ENCODE measurements around the gene SMCO2.

SMCO2 gene

GRCh38 chr12:27502021-27502435 lies 55.5 kb downstream of the SMCO2 start:
- peak; percentile 79 for DNase-seq

- DNase-seq, result no peak
Observed at GRCh38 chr12:27504507-27504906, 58.0 kb downstream of the SMCO2 start.

GRCh38 chr12:27505109-27505508 lies 58.6 kb downstream of the SMCO2 start:
- no peak for DNase-seq

GRCh38 chr12:27505761-27506160 lies 59.2 kb downstream of the SMCO2 start:
- DNase-seq, result no peak

GRCh38 chr12:27506645-27507189 lies 60.2 kb downstream of the SMCO2 start:
- DNase-seq, result no peak

- DNase-seq, result no peak
Observed at GRCh38 chr12:27508736-27509431, 62.3 kb downstream of the SMCO2 start.

- no peak for DNase-seq
Observed at GRCh38 chr12:27511031-27511722, 64.6 kb downstream of the SMCO2 start.

GRCh38 chr12:27511723-27512045 lies 65.1 kb downstream of the SMCO2 start:
- no peak for DNase-seq

GRCh38 chr12:27513155-27513824 lies 66.8 kb downstream of the SMCO2 start:
- DNase-seq, result no peak

GRCh38 chr12:27515671-27516070 lies 69.1 kb downstream of the SMCO2 start:
- no peak for DNase-seq

GRCh38 chr12:27516625-27517024 lies 70.1 kb downstream of the SMCO2 start:
- DNase-seq, result no peak

GRCh38 chr12:27517546-27517945 lies 71.0 kb downstream of the SMCO2 start:
- DNase-seq, result no peak

GRCh38 chr12:27517961-27518665 lies 71.6 kb downstream of the SMCO2 start:
- DNase-seq, result no peak

GRCh38 chr12:27521066-27521465 lies 74.5 kb downstream of the SMCO2 start:
- DNase-seq, result no peak

- DNase-seq, result no peak
Observed at GRCh38 chr12:27521981-27522380, 75.4 kb downstream of the SMCO2 start.

- peak; percentile 20 for DNase-seq
Observed at GRCh38 chr12:27523305-27523641, 76.7 kb downstream of the SMCO2 start.

- peak; percentile 98 for DNase-seq
Observed at GRCh38 chr12:27523642-27524493, 77.3 kb downstream of the SMCO2 start, which contains the start of gene PPFIBP1. PPFIBP1 (plus strand) TSS chr12:27524206; CDS start chr12:27633397, 109,191 bp downstream.

- no peak for DNase-seq
Observed at GRCh38 chr12:27524494-27524835, 77.9 kb downstream of the SMCO2 start.

GRCh38 chr12:27524839-27525753 lies 78.6 kb downstream of the SMCO2 start:
- no peak for DNase-seq

GRCh38 chr12:27527512-27527911 lies 81.0 kb downstream of the SMCO2 start:
- DNase-seq, result no peak

GRCh38 chr12:27528788-27529187 lies 82.3 kb downstream of the SMCO2 start:
- DNase-seq, result no peak

Measured in activated CD4-positive, alpha-beta T cell treated with anti-CD3 and anti-CD28 coated beads, Interleukin-10, Interleukin-2, amounts not matched to agents 100 ng/mL and 50 ng/mL, durations not matched to agents 16 hours and 8 hours (primary cell).